Measurements from ENCODE around the gene SNX6.
"Not testable (repeated sequence)": the region's sequence is repeated elsewhere in the genome, so short reads cannot be mapped to it uniquely, and the experiment has no call there.

Gene SNX6

DNA sequence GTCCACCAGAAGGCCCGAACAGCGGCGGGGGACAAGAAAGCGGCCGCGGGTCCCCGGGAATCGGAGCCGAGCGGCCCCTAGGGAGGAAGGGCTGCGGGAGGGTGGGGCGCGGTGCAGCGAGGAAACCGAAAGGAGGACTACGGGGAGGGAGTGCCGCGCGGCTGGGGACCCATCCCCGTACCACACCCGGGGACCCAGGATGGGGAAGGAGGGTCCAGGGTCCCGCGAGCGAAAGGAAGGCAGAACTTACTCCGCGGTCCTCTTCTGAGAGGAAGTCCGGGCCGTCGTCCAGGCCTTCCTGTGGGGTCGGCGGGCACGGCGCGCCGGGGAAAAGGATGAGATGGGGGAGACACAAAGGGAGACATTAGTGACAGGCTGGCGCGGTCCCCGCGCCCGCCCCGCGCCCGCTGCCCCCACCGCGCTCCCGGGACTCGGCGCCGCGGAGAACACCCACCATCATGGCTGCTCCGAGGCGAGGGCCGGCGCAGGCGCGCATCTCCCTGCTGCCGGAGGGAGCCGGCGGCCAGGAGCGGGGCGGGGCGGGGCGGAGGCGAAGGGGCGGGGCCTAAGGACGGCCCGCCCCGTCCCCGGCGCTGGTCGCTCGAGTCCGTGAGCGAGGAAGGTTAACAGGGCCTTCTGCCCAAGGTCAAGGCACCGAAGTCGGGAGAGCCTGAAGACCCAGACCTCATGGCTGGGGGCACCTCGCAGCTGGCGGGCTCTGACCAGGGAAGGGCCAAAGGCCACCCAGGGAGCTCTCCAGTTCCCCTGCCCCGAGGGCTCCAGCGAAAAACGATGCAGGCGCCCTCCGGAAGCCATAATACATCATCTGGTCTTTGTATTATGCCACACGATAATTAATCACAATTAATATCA lies at the start of gene SNX6:
Gene SNX6 (minus strand): TSS at position 492 of the 873 bp plus-strand sequence. CDS start 32 bp downstream, at position 460.
- DNase-seq (ENCODE audit: low read depth): peak; percentile 72

DNA sequence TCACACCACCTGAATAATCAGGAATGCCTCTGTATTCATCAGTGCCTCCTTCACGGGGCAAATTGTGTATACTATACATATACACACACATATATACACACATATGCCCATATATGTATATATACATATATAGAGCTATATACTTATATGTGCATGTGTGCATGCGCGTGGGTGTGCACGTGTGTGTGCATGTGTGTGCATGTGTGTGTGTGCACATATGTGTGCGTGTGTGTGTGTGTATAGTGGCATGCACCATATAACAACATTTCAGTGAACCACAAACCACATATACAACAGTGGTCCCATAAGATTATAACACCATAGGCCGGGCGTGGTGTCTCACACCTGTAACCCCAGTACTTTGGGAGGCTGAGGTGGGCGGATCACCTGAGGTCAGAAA lies 48.8 kb upstream of the SNX6 start:
- DNase-seq (ENCODE audit: low read depth): no peak

DNA sequence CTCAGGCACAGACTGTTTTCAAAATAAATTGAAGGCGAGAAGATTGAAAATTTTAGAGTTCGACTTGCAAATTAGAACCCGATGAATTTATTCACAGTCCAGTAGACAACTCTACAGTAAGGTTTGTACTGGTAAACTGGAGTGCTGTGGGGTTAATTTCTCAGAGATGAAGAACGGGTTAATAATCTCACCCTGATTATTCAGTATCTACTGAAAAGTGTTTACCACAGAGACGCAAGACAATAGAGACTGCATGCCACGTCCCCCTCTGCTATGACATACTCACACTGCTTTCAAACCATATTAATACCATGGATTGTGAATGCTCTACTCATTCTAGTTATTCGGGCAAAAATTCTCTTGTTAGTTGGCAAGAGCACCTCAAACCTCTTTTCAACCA lies 48.4 kb upstream of the SNX6 start:
- DNase-seq (ENCODE audit: low read depth): no peak

DNA sequence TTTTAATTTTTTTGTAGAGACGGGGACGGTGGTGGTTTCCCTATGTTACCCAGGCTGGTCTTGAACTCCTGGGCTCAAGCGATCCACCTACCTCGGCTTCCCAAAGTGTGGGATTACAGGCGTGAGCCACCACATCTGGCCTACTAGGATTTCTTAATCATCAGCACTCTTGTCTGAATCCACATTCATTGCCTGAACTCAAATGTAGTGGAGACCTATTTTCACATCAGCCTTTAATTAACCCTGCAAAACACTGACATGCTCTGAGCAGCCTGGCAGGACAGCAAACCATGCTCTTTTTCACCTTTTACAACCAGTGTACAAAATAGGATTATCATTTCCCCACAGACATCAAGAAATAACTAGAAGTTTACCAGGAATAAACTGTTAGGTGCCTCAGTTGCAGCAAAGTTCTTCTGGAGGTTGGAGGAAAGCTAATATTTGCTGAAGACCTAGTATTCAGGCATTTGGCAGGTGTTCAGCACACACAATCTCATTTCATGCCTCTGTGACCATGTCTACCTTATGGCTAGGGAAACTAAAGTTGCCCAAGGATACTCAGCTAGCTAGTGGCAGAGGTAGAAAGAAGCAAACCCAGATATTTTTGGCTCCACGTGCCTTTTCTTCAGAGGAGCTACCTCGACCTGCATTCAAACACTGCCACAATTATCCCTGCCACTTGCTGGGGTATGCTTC lies 46.7 kb upstream of the SNX6 start:
- DNase-seq (ENCODE audit: low read depth): no peak

DNA sequence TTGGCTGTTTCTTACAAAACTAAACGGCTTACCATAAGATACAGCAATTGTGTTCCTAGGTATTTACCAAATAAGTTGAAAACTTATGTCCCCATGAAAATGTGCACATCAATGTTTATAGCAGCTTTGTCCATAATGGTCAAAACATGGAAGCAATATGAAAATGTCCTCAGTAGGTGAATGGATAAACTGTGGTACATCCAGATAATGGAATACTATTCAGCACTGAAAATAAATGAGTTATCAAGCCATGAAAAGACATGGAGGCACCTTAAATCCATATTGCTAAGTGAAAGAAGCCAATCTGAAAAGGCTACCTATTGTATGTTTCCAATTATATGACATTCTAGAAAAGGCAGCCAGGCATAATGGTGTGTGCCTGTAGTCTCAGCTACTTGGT lies 43.8 kb upstream of the SNX6 start:
- no peak for DNase-seq (ENCODE audit: low read depth)

DNA sequence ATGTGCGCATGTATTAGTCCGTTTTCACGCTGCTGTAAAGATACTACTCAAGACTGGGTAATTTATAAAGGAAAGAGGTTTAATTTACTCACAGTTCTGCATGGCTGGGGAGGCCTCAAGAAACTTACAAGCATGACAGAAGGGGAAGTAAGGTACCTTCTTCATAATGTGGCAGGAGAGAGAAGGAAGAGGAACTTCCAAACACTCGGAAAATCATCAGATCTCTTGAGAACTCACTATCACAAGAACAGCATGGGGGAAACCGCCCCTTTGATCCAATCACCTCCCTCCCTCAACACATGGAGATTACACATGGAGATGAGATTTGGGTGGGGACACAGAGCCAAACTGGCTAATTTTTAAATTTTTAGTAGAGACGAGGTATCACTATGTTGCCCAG lies 41.8 kb upstream of the SNX6 start:
- no peak for DNase-seq (ENCODE audit: low read depth)

DNA sequence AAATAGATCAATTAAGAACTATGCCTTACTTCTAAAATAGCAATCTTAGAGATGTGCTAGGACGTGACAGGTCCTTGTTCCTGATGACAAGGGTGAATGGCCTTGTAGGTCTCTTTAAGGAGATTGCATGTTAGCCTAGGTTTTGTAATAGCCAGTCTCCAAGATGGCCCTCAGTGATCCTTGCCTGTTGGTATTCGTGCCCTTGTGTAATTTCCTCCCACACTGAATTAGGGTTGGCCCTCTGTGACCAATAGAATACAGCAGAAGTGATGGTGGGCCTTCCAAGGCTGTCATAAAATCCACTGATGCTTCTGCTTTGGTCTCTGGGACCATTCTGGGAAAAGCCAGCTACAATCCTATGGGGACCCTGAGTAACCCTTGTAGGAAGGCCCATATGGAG lies 38.2 kb upstream of the SNX6 start:
- DNase-seq (ENCODE audit: low read depth): no peak

GRCh38 chr14:34667007-34667406 lies 37.1 kb upstream of the SNX6 start:
- DNase-seq (ENCODE audit: low read depth): no peak

- DNase-seq (ENCODE audit: low read depth): no peak
Measured at GRCh38 chr14:34665785-34666435, 36.0 kb upstream of the SNX6 start.

DNA sequence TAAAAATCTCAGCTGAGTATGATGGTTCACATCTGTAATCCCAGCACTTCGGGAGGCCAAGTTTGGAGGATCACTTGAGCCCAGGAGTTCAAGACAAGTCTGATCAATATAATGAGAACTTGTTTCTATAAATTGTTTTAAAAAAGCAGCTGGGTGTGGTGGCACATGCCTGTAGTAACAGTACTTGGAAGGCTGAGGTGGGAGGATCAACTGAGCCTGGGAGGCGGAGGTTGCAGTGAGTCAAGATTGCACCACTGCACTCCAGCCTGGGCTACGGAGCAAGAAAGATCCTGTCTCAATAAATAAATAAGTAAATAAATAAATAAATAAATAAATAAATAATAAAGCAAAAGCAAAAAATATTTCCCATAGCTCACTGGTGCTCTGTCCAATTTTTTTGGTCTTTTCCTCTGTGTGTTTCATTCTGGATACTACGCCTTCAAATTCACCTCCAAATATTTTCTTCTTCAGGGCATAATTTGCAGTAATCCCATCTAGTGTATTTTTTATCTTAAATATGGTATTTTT lies 32.7 kb upstream of the SNX6 start:
- no peak for DNase-seq (ENCODE audit: low read depth)

DNA sequence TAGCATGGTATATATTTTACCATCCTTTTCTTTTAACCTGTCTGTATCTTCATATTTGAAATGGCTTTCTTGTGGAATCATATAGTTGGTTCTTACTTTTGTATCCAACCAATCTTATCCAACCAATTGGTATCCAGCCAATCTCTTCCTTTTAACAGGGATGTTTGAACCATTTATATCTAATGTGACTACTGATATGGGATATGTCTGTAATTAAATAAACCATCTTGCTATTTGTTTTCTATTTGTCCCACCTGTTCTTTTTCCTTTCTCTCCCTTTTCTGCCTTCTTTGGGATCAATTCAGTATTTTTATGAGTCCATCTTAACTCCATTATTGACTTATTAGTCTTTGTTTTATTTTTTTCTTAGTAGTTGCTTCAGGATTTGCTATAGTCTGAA lies 30.8 kb upstream of the SNX6 start:
- no peak for DNase-seq (ENCODE audit: low read depth)

DNA sequence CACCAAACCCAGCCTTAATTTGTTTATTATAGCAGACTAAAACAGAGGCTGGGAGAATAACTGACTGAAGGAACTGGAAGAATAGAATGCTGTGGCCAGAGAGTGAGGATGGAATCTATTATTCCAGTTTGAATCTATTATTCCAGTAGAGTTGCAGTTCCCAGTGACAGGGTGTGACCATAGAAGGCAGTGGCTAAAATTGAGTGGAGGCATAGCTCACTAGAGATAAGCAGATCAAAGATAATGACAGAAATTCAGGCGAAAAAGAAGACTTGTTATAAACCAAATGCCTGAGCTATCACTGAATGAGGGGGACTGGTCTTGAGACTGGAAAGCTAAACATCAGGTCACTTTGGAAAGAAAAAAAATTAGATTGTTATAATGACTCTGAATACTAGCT lies 26.0 kb upstream of the SNX6 start:
- no peak for DNase-seq (ENCODE audit: low read depth)

- not testable (repeated sequence) for DNase-seq (ENCODE audit: low read depth)
Measured at GRCh38 chr14:34653073-34653472, 23.1 kb upstream of the SNX6 start.

- DNase-seq (ENCODE audit: low read depth): not testable (repeated sequence)
Measured at GRCh38 chr14:34652348-34652747, 22.4 kb upstream of the SNX6 start.

GRCh38 chr14:34650786-34651584 lies 21.0 kb upstream of the SNX6 start:
- no peak for DNase-seq (ENCODE audit: low read depth)

GRCh38 chr14:34650006-34650405 lies 20.1 kb upstream of the SNX6 start:
- DNase-seq (ENCODE audit: low read depth): not testable (repeated sequence)

- no peak for DNase-seq (ENCODE audit: low read depth)
Measured at GRCh38 chr14:34649344-34649743, 19.4 kb upstream of the SNX6 start.

- DNase-seq (ENCODE audit: low read depth): no peak
Measured at GRCh38 chr14:34646570-34647255, 16.8 kb upstream of the SNX6 start.

- no peak for DNase-seq (ENCODE audit: low read depth)
Measured at GRCh38 chr14:34643361-34643760, 13.4 kb upstream of the SNX6 start.

- no peak for DNase-seq (ENCODE audit: low read depth)
Measured at GRCh38 chr14:34642595-34642994, 12.6 kb upstream of the SNX6 start.

DNA sequence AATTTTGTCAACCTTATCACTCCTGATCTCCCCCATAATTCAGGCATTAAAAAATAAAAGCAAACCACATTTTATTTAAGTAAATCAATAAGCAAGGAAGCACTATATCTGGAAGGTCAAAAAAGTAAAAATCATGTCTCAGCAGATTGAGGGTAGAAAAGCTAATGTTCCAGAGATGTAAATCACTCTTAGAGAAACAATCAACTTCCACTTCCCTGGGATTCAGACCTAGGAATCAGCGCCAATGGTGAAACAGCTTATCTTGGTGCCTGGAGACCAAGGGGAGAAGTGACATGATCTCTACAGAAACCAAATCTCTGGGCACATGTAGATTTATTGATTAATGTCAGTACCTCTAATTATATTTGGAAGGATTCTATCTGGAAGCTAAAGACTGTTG lies 10.9 kb upstream of the SNX6 start:
- DNase-seq (ENCODE audit: low read depth): no peak
